Islet precursor cell (in vitro differentiated cells): ENCODE results near the gene RIPK1.
"Not testable (repeated sequence)": the region's sequence is repeated elsewhere in the genome, so short reads cannot be mapped to it uniquely, and the experiment has no call there.

ENCODE experiments used
- DNase-seq: peaks from one replicate; pipeline ENCODE4 v3.0.0-alpha.2; 2018

Gene RIPK1

GRCh38 chr6:3068329-3069214, at the start of gene RIPK1:
Gene RIPK1, plus strand, starts transcription at chr6:3068494. Its CDS starts 8,330 bp downstream, at chr6:3076824.
- peak; percentile 95 for DNase-seq

GRCh38 chr6:3019065-3019464, 49.2 kb upstream of the RIPK1 start:
- DNase-seq: no peak

- DNase-seq: no peak
Observed at GRCh38 chr6:3019749-3020320, 48.5 kb upstream of the RIPK1 start.

GRCh38 chr6:3020976-3021598, 47.2 kb upstream of the RIPK1 start:
- DNase-seq: not testable (repeated sequence)

GRCh38 chr6:3022765-3023662, 45.3 kb upstream of the RIPK1 start:
- no peak for DNase-seq

GRCh38 chr6:3023663-3024483, 44.4 kb upstream of the RIPK1 start:
- DNase-seq: peak; percentile 89

- DNase-seq: no peak
Observed at GRCh38 chr6:3026791-3027626, 41.3 kb upstream of the RIPK1 start.

- DNase-seq: not testable (repeated sequence)
Observed at GRCh38 chr6:3028156-3028555, 40.1 kb upstream of the RIPK1 start.

GRCh38 chr6:3031857-3032640, 36.2 kb upstream of the RIPK1 start:
- no peak for DNase-seq

GRCh38 chr6:3032986-3033385, 35.3 kb upstream of the RIPK1 start:
- DNase-seq: no peak

- no peak for DNase-seq
Observed at GRCh38 chr6:3033652-3034051, 34.6 kb upstream of the RIPK1 start.

GRCh38 chr6:3035397-3035796, 32.9 kb upstream of the RIPK1 start:
- DNase-seq: no peak

GRCh38 chr6:3036861-3037637, 31.2 kb upstream of the RIPK1 start:
- no peak for DNase-seq

GRCh38 chr6:3037638-3038365, 30.5 kb upstream of the RIPK1 start:
- DNase-seq: no peak

- DNase-seq: no peak
Observed at GRCh38 chr6:3039384-3039783, 28.9 kb upstream of the RIPK1 start.

GRCh38 chr6:3041147-3041546, 27.1 kb upstream of the RIPK1 start:
- no peak for DNase-seq

- no peak for DNase-seq
Observed at GRCh38 chr6:3041606-3042005, 26.7 kb upstream of the RIPK1 start.

GRCh38 chr6:3045369-3045768, 22.9 kb upstream of the RIPK1 start:
- DNase-seq: no peak

GRCh38 chr6:3045777-3046176, 22.5 kb upstream of the RIPK1 start:
- DNase-seq: no peak
